Cardiac muscle cell (in vitro differentiated cells and primary cell): Measurements from ENCODE around the gene LCN2. TPM values are rescaled to one million over a fixed set of nuclear protein-coding genes. Genes with fewer than 3 reads are reported as not detected.

Source experiments
- DNase-seq, 2 donors: peaks; one replicate each; pipeline versions ENCODE4 v3.0.0 to v3.0.0-alpha.2; 2010 to 2017; ENCODE audit warnings: low read depth in 1 of 2, low spot score in 1 of 2
- H3K27ac ChIP-seq: fragments of 200-600 bp; sonication (generic); 2 replicates; pipeline ENCODE4 v1.5.1; 2016
- H3K27me3 ChIP-seq: fragments of 200-600 bp; sonication (generic); 2 replicates; pipeline ENCODE4 v1.6.0; 2016; ENCODE audit warnings: control low read depth
- H3K36me3 ChIP-seq: fragments of 200-600 bp; sonication (generic); 2 replicates; pipeline ENCODE4 v1.5.1; 2016; ENCODE audit warnings: control low read depth
- H3K4me1 ChIP-seq: fragments of 200-600 bp; sonication (generic); 2 replicates; pipeline ENCODE4 v1.8.1; 2017; ENCODE audit warnings: low read depth, mild to moderate bottlenecking, mixed run types
- H3K4me3 ChIP-seq: fragments of 200-600 bp; sonication (generic); 2 replicates; pipeline ENCODE4 v1.5.1; 2016; ENCODE audit warnings: mild to moderate bottlenecking
- H3K9me3 ChIP-seq: fragments of 200-600 bp; sonication (generic); 2 replicates; pipeline ENCODE4 v1.5.1; 2017; ENCODE audit warnings: low read depth, mild to moderate bottlenecking, control low read depth
- polyA plus RNA-seq: library from polyadenylated mRNA; unstranded; fragments of >200 nt; fragmentation: Nextera tagmentation; extraction: Ambion mirVana; gene quantifications from 2 replicates; pipeline ENCODE4 v1.2.1, GENCODE V29; 2016
- total RNA-seq: library from RNA; depleted of rRNA; stranded (reverse); fragments of >200 nt; gene quantifications from 2 replicates; pipeline ENCODE4 v1.2.3, GENCODE V29; 2016
- TF ChIP-seq, protein P1 (sequence below): IDR thresholded peaks from 2 replicates; pipeline ENCODE4 v1.5.1; 2012; ENCODE audit warnings: low read depth, mild to moderate bottlenecking, low read length

LCN2 gene
- total and polyA plus RNA-seq, 2 experiments from 2014 or later: not detected

DNA sequence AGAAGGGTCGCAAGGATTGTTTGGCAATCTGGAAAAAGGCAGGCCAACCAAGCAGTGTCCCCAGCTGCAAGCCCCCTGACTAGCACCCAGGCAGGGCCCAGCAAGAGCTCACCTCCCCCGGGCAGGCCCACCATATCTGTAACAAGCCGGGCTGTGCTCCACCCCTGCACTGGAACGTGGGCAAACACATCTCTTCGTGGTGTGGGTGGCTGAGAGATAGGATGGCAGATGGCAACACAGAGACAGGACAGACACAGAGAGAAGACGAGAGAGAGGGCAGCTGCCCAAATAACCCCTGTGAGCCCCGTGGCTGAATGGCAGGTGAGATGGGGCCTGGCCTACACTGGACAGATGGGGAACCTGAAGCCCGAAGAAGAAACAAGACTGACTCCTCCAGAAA lies 20.2 kb downstream of the LCN2 start:
- TF ChIP-seq, protein P1, sequence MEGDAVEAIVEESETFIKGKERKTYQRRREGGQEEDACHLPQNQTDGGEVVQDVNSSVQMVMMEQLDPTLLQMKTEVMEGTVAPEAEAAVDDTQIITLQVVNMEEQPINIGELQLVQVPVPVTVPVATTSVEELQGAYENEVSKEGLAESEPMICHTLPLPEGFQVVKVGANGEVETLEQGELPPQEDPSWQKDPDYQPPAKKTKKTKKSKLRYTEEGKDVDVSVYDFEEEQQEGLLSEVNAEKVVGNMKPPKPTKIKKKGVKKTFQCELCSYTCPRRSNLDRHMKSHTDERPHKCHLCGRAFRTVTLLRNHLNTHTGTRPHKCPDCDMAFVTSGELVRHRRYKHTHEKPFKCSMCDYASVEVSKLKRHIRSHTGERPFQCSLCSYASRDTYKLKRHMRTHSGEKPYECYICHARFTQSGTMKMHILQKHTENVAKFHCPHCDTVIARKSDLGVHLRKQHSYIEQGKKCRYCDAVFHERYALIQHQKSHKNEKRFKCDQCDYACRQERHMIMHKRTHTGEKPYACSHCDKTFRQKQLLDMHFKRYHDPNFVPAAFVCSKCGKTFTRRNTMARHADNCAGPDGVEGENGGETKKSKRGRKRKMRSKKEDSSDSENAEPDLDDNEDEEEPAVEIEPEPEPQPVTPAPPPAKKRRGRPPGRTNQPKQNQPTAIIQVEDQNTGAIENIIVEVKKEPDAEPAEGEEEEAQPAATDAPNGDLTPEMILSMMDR: no peak
- DNase-seq: no peak
- Histone ChIP-seq H3K27ac (no peak overlapping the region), H3K27me3 (no peaks in the 10 kb centered on the region), H3K9me3 (no peaks in the 10 kb centered on the region), H3K4me3 (no peak overlapping the region), H3K4me1 (no peaks in the 10 kb centered on the region), H3K36me3 (peaks cover 47% of the 10 kb centered on the region)

DNA sequence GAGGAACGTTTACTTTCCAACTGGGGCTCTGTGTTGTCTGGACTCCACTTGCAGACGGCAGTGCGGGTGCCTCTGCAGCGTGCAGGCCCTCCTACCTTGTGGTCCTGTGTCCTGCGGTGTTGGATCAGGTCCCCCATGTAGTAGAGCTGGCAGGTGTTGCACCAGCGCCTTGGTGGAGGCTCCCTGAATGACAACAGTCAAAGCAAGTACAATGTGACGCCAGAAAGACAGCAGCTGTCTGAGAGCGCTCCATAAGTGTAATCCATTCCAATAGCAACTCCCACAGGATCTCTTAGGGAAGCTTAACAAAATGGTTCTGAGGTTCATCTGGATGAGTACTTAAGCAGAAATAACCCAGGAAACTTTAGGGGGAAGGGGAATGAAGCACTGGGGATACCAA lies 20.7 kb downstream of the LCN2 start:
- DNase-seq: no peak
- no peaks in the 10 kb centered on the region for H3K4me1 ChIP-seq
- peaks cover 46% of the 10 kb centered on the region for H3K36me3 ChIP-seq
- TF ChIP-seq, protein P1: no peak
- H3K9me3 ChIP-seq: no peaks in the 10 kb centered on the region
- H3K27ac ChIP-seq: no peak overlapping the region
- H3K4me3 ChIP-seq: no peak overlapping the region
- no peaks in the 10 kb centered on the region for H3K27me3 ChIP-seq

DNA sequence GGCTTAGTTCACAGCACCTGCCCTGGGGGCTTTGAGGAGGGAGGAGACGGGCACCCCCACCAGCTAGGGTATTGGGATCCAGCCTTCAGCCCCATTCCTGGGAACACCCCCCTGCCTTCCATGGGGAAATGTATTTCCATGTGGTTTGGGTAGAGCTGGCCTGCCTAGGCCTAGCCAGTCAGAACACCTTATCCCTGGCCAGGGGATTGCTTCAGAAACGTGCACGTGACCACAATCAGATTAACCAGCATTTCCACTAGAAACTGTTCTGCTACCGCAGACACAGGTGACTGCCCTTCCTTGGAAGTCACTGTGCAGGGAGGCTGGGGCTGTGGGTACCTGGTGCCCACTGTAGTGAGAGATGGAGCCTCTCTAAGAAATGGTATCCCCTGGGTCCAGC lies 24.8 kb downstream of the LCN2 start:
- H3K4me1 ChIP-seq: no peaks in the 10 kb centered on the region
- peaks cover 56% of the 10 kb centered on the region for H3K36me3 ChIP-seq
- no peak overlapping the region for H3K27ac ChIP-seq
- no peak overlapping the region for H3K4me3 ChIP-seq
- DNase-seq: no peak
- TF ChIP-seq, protein P1: no peak
- H3K9me3 ChIP-seq: no peaks in the 10 kb centered on the region
- no peaks in the 10 kb centered on the region for H3K27me3 ChIP-seq

DNA sequence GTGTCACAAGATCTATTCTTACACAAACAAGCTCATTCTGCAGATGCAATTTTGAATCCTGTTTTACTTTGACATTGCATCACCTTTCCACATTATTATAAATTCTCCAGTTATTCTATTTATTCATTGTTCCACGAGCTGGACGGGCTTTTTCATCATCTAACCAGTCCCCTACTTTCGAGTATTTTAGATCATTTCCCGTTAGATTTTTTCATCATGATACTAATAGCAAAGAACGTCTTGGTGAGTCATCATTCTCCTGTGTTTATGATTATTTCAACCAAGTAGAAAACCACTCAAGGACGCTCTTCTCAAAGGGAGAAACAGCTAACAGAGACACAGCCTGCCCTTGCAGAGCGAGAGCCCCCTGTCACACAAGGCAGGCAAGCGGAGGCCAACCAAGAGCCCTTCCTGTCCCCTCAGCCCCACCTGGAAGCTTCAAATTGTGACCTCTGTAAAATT lies 25.9 kb downstream of the LCN2 start:
- DNase-seq: no peak
- no peak overlapping the region for H3K4me3 ChIP-seq
- no peaks in the 10 kb centered on the region for H3K27me3 ChIP-seq
- peaks cover 56% of the 10 kb centered on the region for H3K36me3 ChIP-seq
- TF ChIP-seq, protein P1: no peak
- H3K9me3 ChIP-seq: no peaks in the 10 kb centered on the region
- H3K4me1 ChIP-seq: no peaks in the 10 kb centered on the region
- H3K27ac ChIP-seq: no peak overlapping the region

DNA sequence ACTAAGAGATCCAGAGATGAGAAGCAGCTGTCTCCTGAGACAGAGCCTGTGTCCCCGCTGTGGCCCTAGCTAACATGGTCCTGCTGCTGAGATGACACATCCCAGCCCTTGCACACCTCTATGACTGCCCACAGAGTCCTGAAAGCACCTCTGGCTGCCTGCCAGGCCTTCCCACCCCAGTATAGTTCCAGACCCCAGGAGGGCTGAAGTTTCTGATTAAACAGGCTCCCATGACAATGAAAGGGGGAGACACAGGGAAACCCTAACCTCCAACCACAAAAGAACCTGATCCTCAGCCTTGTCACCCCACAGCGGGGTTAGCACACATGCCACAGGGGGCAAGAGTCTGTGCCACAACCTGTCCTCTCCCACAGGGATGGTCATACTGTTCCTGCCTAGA lies 26.5 kb downstream of the LCN2 start:
- TF ChIP-seq, protein P1: no peak
- H3K4me1 ChIP-seq: no peaks in the 10 kb centered on the region
- no peak overlapping the region for H3K27ac ChIP-seq
- no peaks in the 10 kb centered on the region for H3K27me3 ChIP-seq
- H3K4me3 ChIP-seq: no peak overlapping the region
- H3K9me3 ChIP-seq: no peaks in the 10 kb centered on the region
- no peak for DNase-seq
- peaks cover 61% of the 10 kb centered on the region for H3K36me3 ChIP-seq
